ENCODE data around the gene CTSK. TPM values are rescaled to one million over a fixed set of nuclear protein-coding genes. Genes with fewer than 3 reads are reported as not detected.

Gene CTSK
- total RNA-seq, 1 donor from 2014 or later: 51.6 TPM

DNA sequence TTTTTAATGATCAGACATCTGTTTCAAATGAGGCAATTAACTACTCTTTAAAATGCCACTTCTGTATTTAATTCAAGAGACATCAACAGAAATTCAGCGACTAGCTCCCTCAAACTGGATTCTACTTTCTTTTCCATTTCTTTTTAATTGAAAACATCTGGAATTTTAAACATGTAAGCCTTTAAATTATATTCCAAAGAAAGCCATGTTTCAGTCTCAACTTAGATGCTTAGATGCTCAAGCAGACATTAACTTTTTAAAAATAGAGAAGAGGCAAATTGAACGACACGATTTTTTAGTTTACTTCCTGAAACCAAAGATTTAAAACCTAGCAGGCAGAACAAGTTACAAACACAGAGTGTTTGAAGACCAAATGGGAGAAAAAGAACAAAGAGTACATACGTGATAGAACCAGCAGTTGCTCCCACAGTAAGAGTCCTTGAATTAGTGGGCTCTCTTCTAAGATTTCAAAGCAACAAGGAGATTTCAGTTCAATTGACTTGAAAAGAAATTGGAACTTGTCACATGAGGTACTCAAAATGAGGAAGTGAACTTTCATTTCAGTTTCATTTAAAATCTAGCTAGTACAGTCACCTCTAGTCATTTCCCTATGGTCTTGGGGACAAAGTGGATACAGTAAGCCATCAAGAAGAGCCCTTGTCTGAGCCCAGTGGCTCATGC lies 42.6 kb downstream of the CTSK start, which contains the start of gene CTSS:
Gene CTSS (minus strand): TSS at position 483 of the 681 bp plus-strand sequence. CDS start 1,015 bp downstream, outside the sequence.
- Mint-ChIP-seq H3K4me3 (ENCODE audit: unreplicated experiment) (peak within 1 kb of the TSS; percentile 64), H3K9me3 (ENCODE audit: unreplicated experiment) (peaks cover 2% of the 10 kb centered on the region), H3K36me3 (ENCODE audit: unreplicated experiment) (no peaks in the 10 kb centered on the region), H3K27ac (ENCODE audit: unreplicated experiment) (peak within 1 kb of the TSS; percentile 81), H3K27me3 (ENCODE audit: unreplicated experiment) (no peaks in the 10 kb centered on the region), H3K4me1 (ENCODE audit: unreplicated experiment) (peaks cover 19% of the 10 kb centered on the region)
- DNase-seq (ENCODE audit: extremely low spot score, unreplicated experiment): no peak
- TF ChIP-seq, protein P1, sequence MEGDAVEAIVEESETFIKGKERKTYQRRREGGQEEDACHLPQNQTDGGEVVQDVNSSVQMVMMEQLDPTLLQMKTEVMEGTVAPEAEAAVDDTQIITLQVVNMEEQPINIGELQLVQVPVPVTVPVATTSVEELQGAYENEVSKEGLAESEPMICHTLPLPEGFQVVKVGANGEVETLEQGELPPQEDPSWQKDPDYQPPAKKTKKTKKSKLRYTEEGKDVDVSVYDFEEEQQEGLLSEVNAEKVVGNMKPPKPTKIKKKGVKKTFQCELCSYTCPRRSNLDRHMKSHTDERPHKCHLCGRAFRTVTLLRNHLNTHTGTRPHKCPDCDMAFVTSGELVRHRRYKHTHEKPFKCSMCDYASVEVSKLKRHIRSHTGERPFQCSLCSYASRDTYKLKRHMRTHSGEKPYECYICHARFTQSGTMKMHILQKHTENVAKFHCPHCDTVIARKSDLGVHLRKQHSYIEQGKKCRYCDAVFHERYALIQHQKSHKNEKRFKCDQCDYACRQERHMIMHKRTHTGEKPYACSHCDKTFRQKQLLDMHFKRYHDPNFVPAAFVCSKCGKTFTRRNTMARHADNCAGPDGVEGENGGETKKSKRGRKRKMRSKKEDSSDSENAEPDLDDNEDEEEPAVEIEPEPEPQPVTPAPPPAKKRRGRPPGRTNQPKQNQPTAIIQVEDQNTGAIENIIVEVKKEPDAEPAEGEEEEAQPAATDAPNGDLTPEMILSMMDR (IDR thresholded peaks at IDR 0.05): no peak

DNA sequence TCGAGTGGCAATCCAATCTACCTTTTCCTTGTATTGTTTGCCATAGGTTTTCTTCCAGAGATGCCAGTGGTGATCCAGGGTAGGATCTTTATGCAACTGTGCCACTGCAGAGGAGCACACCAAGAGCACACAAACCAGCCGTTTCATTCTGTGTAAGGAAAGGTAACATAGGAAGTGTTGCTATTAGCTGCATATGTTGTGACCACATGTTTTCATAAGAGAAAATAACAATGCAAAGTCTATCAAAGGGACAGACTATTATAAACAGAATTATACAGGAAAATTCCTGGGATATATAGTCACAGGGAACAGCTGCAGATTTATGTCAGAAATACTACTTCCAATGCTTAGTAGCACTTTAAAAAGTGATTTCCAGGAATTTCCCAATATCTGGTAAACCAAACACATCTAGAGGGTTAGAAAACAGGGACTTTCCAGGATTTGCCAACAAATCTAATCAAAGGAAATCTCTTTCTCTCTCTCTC lies 43.4 kb downstream of the CTSK start:
- Mint-ChIP-seq H3K36me3 (ENCODE audit: unreplicated experiment) (no peaks in the 10 kb centered on the region), H3K4me1 (ENCODE audit: unreplicated experiment) (peaks cover 19% of the 10 kb centered on the region), H3K27me3 (ENCODE audit: unreplicated experiment) (no peaks in the 10 kb centered on the region), H3K9me3 (ENCODE audit: unreplicated experiment) (peaks cover 6% of the 10 kb centered on the region), H3K27ac (ENCODE audit: unreplicated experiment) (peak overlapping the region; percentile 81), H3K4me3 (ENCODE audit: unreplicated experiment) (peak overlapping the region; percentile 64)
- TF ChIP-seq, protein P1 (IDR thresholded peaks at IDR 0.05): no peak
- no peak for DNase-seq (ENCODE audit: extremely low spot score, unreplicated experiment)

DNA sequence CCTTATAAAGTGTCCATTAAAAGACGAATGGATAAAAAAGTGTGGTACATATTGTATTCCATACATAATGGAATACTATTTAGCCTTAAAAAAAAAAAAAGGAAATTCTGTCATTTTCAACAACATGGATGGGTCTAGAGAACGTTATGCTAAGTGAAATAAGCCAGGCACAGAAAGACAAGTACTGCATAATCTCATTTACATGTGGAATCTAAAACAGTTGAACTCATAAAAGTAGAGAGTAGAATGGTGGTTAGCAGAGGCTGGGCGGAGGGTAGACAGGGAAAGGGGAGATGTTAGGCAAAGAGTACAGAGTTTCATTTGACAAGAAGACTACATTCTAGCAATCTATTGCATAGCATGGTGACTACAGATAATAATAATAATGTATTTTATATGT lies 45.0 kb downstream of the CTSK start:
- Mint-ChIP-seq H3K4me1 (ENCODE audit: unreplicated experiment) (peaks cover 19% of the 10 kb centered on the region), H3K27ac (ENCODE audit: unreplicated experiment) (no peak overlapping the region), H3K36me3 (ENCODE audit: unreplicated experiment) (no peaks in the 10 kb centered on the region), H3K27me3 (ENCODE audit: unreplicated experiment) (no peaks in the 10 kb centered on the region), H3K4me3 (ENCODE audit: unreplicated experiment) (no peak overlapping the region), H3K9me3 (ENCODE audit: unreplicated experiment) (peaks cover 6% of the 10 kb centered on the region)
- no peak for DNase-seq (ENCODE audit: extremely low spot score, unreplicated experiment)
- TF ChIP-seq, protein P1 (IDR thresholded peaks at IDR 0.05): no peak

DNA sequence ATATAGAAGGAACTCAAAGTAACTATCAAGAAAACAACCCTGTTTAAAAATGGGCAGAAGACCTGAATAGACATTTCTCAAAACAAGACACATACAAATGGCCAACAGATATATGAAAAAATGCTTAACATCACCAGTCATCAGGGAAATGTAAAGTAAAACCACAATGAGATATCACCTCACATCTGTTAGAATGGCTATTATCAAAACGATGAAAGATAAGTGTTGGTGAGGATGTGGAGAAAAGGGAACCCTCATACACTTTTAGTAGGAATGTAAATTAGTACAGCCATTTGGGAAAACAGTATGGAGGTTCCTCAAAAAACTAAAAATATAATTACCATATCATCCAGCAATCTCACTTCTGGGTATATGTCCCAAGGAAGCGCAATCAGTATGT lies 45.5 kb downstream of the CTSK start:
- no peak overlapping the region for H3K4me3 Mint-ChIP-seq (ENCODE audit: unreplicated experiment)
- no peaks in the 10 kb centered on the region for H3K27me3 Mint-ChIP-seq (ENCODE audit: unreplicated experiment)

DNA sequence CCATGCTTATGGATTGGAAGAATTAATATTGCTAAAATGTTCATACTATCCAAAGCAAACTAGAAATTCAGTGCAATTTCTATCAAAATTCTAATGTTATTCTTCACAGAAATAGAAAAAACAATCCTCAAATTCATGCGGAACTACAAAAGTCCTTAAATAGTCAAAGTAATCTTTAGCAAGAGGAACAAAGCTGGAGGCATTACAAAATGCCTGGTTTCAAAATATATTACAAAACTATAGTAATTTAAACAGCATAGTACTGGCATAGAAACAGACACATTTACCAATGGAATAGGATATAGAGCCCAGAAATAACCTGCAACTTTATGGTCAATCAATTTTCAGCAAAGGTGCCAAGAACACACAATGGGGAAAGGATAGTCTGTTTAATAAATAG lies 46.3 kb downstream of the CTSK start:
- no peaks in the 10 kb centered on the region for H3K36me3 Mint-ChIP-seq (ENCODE audit: unreplicated experiment)
- H3K4me1 Mint-ChIP-seq (ENCODE audit: unreplicated experiment): peaks cover 19% of the 10 kb centered on the region
- H3K9me3 Mint-ChIP-seq (ENCODE audit: unreplicated experiment): peaks cover 6% of the 10 kb centered on the region
- DNase-seq (ENCODE audit: extremely low spot score, unreplicated experiment): no peak
- no peak overlapping the region for H3K27ac Mint-ChIP-seq (ENCODE audit: unreplicated experiment)
- no peak overlapping the region for H3K4me3 Mint-ChIP-seq (ENCODE audit: unreplicated experiment)
- TF ChIP-seq, protein P1 (IDR thresholded peaks at IDR 0.05): no peak
- H3K27me3 Mint-ChIP-seq (ENCODE audit: unreplicated experiment): no peaks in the 10 kb centered on the region

More for the DNA sequence above, 45.5 kb downstream of the CTSK start:
- Mint-ChIP-seq H3K27ac (ENCODE audit: unreplicated experiment) (no peak overlapping the region), H3K36me3 (ENCODE audit: unreplicated experiment) (no peaks in the 10 kb centered on the region), H3K9me3 (ENCODE audit: unreplicated experiment) (peaks cover 6% of the 10 kb centered on the region), H3K4me1 (ENCODE audit: unreplicated experiment) (peaks cover 19% of the 10 kb centered on the region)
- DNase-seq (ENCODE audit: extremely low spot score, unreplicated experiment): no peak
- TF ChIP-seq, protein P1 (IDR thresholded peaks at IDR 0.05): no peak
